Glomerular endothelial cell (primary cell): ENCODE results near the gene DOCK4. TPM values are rescaled to one million over a fixed set of nuclear protein-coding genes. Genes with fewer than 3 reads are reported as not detected.

Source experiments
- DNase-seq: peaks from one replicate; pipeline ENCODE4 v3.0.0-alpha.2; 2011; ENCODE audit warnings: low read depth, low spot score; ENCODE audit errors: extremely low read depth
- total RNA-seq: library from RNA; depleted of rRNA; stranded (reverse); fragments of >200 nt; gene quantifications from 2 replicates; pipeline ENCODE4 v1.2.3, GENCODE V29; 2015

DOCK4 gene
- total RNA-seq, 1 donor from 2014 or later = 150 TPM

- no peak for DNase-seq
Observed at GRCh38 chr7:111711426-111712065, 494.7 kb downstream of the DOCK4 start.

GRCh38 chr7:111710839-111711380 is 495.3 kb downstream of the DOCK4 start:
- no peak for DNase-seq

GRCh38 chr7:111708072-111708471 is 498.1 kb downstream of the DOCK4 start:
- no peak for DNase-seq

DNA sequence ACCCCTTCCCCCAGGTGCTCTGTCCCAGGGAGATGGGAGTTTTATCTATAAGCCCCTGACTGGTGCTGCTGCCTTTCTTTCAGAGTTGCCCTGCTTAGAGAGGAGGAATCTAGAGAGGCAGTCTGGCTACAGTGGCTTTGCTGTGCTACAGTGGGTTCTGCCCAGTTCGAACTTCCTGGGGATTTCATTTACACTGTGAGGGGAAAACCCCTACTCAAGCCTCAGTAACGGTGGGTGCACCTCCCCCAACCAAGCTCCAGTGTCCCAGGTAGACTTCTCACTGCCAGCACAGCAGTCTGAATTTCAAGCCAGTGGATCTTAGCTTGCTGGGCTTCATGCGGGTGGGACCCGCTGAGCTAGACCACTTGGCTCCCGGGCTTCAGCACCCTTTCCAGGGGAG is 500.4 kb downstream of the DOCK4 start:
- DNase-seq = no peak

GRCh38 chr7:111697771-111698170 is 508.4 kb downstream of the DOCK4 start:
- no peak for DNase-seq

DNA sequence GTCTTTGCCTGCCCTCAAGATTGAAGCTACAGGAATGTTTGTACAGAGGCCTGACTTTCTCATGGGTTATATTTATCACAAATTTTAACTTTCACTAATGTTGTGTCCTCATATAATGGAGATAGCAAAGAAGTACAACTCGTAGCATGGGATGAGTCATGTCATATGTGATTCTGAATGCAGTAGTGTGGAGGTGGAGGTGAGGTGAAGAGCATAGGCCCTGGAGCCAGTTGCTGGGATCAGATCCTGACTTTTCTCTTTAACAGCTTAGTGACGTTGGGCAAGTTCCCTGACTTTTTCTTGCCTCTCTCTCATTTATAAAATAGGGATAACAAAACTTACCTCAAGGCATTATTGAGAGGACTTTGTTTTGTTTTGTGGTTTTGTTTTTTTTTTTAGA is 511.8 kb downstream of the DOCK4 start:
- DNase-seq = no peak

DNA sequence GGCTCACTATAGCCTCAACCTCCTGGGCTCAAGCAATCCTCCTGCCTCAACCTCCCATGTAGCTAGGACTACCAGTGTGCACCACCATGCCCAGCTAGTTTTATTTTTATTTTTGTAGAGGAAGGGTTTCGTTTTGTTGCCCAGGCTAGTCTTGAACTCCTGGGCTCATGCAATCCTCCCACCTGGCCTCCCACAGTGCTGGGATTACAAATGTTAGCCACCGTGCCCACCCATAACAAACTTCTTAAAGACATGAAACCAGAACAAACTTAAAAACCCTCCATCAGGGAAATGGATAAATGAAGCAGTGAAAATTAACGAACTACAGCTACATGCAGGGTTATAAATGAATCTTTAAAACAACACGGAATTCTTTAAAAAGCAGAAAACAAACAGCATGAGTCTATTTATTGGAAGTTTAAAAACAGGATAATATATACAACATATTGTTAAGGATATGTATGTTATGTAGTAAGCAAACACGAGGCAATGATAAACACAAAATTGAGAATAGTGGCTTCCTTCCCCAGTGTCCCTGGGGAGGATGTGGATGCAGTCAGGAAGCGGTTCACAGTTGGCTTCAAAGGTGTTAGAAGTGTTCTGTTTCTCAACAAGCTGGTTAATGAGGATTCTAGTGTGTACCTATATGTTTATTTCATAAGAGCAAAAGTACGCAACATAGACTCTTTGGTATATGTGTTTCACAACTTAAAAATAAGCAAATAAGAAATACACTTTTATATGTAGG is 515.7 kb downstream of the DOCK4 start:
- no peak for DNase-seq

DNA sequence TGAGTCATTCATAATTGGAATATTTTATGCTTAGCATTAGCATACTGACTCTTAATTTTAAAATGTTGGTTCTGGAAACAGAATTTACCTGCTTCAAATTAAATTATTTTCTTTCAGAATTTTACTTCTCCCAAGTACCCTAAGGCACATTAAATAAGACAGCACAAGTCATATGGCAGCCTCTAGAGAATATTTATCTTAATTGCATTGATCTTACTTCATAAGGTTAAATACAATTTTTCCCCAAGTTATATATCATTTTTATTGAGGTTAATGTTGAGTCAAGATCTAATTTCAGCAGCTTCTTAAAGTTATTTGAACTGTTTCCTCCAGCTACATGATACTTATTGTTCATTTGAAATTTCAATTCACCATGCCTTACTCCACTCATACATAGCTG is 520.9 kb downstream of the DOCK4 start:
- DNase-seq = no peak

- no peak for DNase-seq
Observed at GRCh38 chr7:111682588-111683340, 523.4 kb downstream of the DOCK4 start.

GRCh38 chr7:111681242-111681641 is 525.0 kb downstream of the DOCK4 start:
- no peak for DNase-seq

DNA sequence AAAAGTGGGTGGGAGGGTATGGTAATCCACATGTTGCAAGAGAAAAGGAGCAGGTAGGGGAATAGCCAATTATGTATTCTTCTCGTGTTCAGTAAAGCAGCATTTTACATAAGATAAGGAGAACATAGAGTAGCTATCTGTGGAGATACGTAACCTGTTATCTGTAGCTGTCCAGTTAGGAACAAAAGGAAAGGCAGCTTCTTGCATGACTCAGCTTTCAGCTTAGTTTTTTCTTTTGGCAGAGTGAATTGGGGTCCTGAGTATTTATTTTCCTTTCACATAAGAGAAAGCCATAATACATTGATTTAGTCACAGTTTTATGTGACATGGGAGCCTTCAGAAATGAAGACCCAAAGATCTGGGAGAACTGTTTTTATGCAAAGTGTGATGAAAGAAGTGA is 527.2 kb downstream of the DOCK4 start:
- DNase-seq = no peak

DNA sequence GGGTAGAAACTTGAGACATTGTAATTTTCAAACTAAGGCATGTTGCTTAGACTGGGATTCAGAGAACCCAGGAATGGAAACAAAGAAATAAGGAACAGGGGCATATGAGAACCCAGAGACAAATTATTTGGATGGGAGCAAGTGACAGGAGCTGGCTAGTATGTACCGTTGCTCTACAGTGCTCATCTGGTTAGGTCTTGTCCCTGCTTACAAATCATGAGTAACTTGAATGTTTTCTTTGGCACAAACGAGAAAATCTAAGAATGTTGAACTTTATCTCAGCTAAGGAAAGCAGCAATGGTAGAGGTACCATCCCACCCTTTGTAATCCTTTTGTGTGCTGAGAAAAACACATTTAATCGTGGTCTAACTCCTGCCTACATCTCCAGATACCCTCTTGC is 527.9 kb downstream of the DOCK4 start:
- DNase-seq = no peak

GRCh38 chr7:111677848-111678247 is 528.4 kb downstream of the DOCK4 start:
- DNase-seq = no peak

DNA sequence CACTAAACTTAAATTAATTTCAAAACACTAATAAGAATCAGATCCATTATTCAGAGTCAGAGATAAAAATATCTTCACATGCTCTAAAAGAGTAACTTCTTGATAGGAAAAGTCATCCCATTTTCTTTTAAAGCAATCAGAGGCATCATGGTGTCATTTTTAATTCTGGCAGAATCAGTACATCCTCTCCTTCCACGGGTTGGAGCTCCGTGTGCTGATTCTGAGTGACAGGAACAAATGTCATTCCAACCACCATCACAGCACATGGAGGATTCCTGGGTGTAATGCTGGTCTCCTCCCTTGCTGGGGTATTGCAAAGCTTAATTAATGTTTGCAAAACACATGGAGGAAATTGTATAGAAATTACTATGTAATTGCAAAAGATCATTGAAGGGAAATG is 529.4 kb downstream of the DOCK4 start:
- no peak for DNase-seq

Other genes starting within 250 kb of the DOCK4 start
- 16.8 and 17.0 TPM in 2 replicates for gene ZNF277, start 296 bp upstream of the DOCK4 start, total RNA-seq
- 33.9 and 37.5 TPM in 2 replicates for gene IFRD1, start 244.1 kb upstream of the DOCK4 start, total RNA-seq